Epithelial cell of esophagus (primary cell): ENCODE measurements around the gene MZT2A.
"Not testable (repeated sequence)": the region's sequence is repeated elsewhere in the genome, so short reads cannot be mapped to it uniquely, and the experiment has no call there.

Source experiments
- DNase-seq: peaks from one replicate; pipeline ENCODE4 v3.0.0; 2010; ENCODE audit warnings: low read depth
- H3K4me3 ChIP-seq: 2 replicates; pipeline ENCODE4 v1.5.1; 2011; ENCODE audit warnings: mild to moderate bottlenecking, low read length, control low read depth
- CTCF ChIP-seq: IDR thresholded peaks from 2 replicates; pipeline ENCODE4 v1.5.1; 2011; ENCODE audit warnings: low read depth, mild to moderate bottlenecking, low read length, control low read depth, inconsistent platforms; ENCODE audit not compliant: insufficient read depth; ENCODE audit errors: missing control alignments

MZT2A gene

GRCh38 chr2:131525256-131525655 lies 33.1 kb upstream of the MZT2A start:
- H3K4me3 ChIP-seq, DNase-seq: not testable (repeated sequence)

GRCh38 chr2:131521961-131522781 lies 30.0 kb upstream of the MZT2A start:
- no peak for DNase-seq
- TF ChIP-seq CTCF, result no peak
- no peak overlapping the region for H3K4me3 ChIP-seq

- DNase-seq, H3K4me3 ChIP-seq: not testable (repeated sequence)
These were observed 29.3 kb upstream of the MZT2A start for GRCh38 chr2:131521524-131521923.

DNA sequence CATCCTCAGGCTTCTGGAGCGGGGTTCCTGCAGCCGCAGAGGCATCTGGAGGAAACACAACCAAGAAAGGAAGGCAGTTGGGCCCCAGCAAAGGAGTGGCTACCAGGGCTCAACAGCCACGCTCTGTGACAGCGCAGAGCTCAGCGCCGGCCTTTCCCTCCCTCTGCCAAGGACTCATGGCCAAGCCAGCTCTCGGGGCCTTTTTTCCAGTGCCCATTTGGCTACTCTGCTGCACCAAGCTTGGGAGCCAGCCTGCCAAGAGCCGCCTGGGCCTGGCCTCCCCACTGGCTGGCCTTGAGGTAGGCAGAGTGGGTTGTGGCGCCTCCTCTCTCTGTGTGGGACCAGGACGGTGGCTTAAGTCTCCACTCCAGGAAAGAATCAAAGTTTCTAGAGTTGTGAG lies 28.3 kb upstream of the MZT2A start:
- no peak for TF ChIP-seq CTCF
- DNase-seq, result no peak

DNA sequence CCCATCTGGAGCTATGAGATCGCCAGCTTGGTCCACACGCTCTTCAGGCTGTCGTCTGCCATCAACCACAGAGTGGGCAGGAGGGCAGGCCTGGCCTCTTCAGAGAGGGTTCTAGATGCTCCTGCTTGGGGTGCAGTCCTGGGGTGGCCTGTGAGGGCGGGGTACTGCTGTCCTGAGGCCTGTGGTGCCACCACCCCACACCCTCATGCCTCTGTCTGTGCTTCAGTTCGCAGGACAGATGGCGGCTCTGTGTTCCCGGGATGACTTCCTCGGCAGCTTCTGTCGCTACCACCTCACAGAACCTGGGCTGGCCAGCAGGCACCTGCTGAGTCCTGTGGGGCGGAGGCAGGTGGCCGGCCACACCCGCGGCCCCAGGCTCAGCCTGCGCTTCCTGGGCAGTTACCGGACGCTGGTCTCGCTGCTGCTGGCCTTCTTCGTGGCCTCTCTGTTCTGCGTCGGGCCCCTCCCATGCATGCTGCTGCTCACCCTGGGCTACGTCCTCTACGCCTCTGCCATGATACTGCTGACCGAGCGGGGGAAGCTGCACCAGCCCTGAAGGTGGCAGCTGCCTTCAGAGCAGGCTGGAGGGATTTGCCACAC lies 27.8 kb upstream of the MZT2A start:
- H3K4me3 ChIP-seq, DNase-seq: not testable (repeated sequence)

More for the DNA sequence above, 28.3 kb upstream of the MZT2A start:
- no peak overlapping the region for H3K4me3 ChIP-seq

DNA sequence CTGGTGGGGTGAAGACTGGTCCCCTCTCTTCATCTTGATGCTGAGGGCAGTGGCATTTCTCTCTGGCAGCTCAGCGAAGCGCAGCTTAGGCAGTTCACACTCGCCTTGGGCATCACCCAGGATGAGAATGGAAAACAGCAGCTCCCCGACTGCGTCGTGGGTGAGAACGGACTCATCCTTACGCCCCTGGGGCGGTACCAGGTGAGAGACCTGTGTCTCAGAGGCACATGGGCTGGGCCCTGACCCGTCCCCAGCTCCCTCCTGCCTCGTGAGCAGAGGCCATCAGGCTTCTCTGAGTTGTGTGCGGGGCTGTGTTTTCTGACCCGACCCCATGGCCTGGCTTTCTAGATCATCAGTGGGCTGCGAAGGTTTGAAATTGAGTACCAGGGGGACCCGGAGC lies 27.3 kb upstream of the MZT2A start:
- DNase-seq, result no peak
- H3K4me3 ChIP-seq, result no peak overlapping the region
- TF ChIP-seq CTCF, result no peak

GRCh38 chr2:131518531-131518930 lies 26.3 kb upstream of the MZT2A start:
- DNase-seq, H3K4me3 ChIP-seq: not testable (repeated sequence)

- DNase-seq, H3K4me3 ChIP-seq: not testable (repeated sequence)
These were observed 25.7 kb upstream of the MZT2A start for GRCh38 chr2:131517856-131518255.

GRCh38 chr2:131517106-131517831 lies 25.1 kb upstream of the MZT2A start:
- no peak overlapping the region for H3K4me3 ChIP-seq
- TF ChIP-seq CTCF, result no peak
- no peak for DNase-seq
